GM19438 (cell line): ENCODE measurements around the gene GABRG3.

Source experiments
- ATAC-seq: cut with Tn5 transposase; IDR thresholded peaks from one replicate; pipeline ENCODE4 v1.9.1; 2021; ENCODE audit warnings: low read depth; ENCODE audit not compliant: unreplicated experiment

Gene GABRG3

GRCh38 chr15:27449941-27450340 lies 479.0 kb downstream of the GABRG3 start:
- ATAC-seq, result no peak

DNA sequence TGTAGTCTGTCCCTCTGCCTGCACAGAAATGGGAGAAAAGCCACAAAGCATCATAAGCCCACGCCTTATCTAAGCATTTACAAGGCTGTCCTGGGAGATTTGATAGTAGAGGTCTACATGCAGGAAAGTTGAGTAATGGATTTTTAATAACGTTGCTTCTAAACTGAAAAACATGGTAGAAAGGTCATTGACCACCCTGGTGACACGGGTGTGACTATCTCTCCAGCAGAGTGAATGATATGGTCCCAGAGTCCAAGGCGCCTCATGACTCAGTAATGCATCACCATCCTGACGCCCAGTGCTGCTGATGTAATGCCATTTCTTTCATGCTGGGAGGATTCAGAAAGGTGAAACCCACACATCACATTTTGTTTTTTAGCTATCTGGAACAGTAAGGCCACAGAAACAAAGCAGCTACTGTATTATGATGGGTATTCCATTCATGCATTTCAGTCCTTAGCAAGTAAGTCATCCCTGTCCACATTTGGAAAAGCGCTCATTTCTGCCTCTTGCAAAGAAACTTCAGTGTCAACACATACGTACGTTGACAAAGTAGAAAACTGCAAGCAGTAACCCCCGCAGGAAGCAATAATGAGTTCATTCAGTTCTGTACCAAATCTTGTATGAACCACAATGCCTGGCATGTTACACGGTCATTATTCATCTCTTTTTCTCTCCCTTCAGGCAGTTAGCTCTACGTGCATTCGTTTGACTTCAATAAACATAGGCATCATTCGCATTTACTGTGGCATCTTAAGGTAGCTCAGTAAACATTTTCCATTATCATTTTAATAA lies 483.5 kb downstream of the GABRG3 start:
- ATAC-seq, result no peak

GRCh38 chr15:27456807-27457206 lies 485.8 kb downstream of the GABRG3 start:
- ATAC-seq, result no peak

DNA sequence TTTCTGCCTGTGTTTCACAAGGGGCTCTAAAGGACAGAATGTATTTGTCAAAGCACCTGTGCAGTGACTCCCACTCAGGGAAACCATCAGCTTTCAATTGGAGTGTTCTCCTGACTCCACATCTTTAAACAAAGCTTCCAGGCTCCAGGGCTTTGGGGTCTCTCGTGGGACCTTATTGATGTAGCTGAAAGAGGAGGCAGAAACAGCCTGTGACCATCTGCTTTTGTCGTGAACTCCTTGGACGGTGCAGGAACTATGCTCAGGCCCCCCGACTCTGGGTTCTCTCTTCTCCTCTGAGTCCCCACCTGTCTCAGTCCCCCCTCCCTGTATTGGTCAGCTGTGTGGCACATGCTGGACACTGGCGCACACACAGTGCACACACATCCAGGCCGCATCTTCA lies 486.8 kb downstream of the GABRG3 start:
- ATAC-seq, result no peak

GRCh38 chr15:27458345-27459084 lies 487.5 kb downstream of the GABRG3 start:
- no peak for ATAC-seq

- ATAC-seq, result no peak
Measured at GRCh38 chr15:27459836-27460235, 488.9 kb downstream of the GABRG3 start.

GRCh38 chr15:27461181-27461580 lies 490.2 kb downstream of the GABRG3 start:
- ATAC-seq, result no peak

- no peak for ATAC-seq
Measured at GRCh38 chr15:27463525-27464088, 492.6 kb downstream of the GABRG3 start.

DNA sequence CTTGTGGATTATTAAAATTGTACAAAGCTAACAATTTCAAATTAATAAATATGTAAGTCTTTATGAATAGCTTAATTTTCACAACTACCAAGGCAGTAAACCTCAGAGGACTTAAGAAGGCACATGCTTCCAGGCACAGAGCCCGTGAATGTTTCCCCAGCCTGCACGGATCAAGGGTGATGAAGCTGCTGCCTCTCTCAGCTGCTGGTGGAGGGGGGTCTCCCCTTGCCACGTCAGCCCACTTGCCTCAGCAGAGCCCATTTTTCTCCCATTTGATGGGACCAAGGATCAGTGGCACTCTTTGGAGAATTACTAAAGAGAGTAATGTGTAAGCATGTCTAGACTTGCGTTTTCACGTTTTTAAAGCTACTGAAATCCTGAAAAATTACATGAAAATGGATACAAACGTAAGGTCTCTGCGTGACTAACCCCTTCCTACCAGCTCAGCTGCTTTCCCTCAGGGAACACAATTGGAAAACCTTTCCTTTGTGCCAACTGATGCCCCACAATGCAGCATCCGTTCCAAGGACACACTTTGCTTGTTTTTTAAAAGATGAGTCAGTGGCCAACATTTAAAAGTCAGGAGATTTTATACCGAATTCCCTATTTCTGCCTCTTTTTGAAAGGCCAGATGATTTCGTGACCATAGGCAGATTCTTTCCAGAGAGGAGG lies 494.1 kb downstream of the GABRG3 start:
- no peak for ATAC-seq

DNA sequence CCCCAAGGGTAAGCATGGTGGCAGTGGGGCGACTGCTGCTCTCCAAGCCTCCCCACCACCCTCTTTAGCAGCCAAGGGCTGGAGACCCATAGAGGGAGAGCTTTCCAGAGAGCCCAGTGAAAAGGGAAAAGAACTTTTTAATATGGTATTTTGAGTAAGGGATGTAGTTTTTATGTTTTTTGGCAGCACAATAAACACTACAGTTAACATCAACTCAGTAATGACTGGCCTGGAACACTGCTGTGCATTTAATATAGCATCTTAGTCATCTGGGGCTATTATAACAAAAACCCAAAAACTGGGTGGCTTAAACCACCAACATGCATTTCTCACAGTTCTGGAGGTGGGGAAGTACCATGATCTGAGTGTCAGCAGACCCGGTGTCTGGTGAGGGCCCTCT lies 495.8 kb downstream of the GABRG3 start:
- ATAC-seq, result no peak

GRCh38 chr15:27468151-27468591 lies 497.2 kb downstream of the GABRG3 start:
- ATAC-seq, result no peak

GRCh38 chr15:27473845-27474244 lies 502.9 kb downstream of the GABRG3 start:
- no peak for ATAC-seq

- ATAC-seq, result no peak
Measured at GRCh38 chr15:27475395-27475794, 504.4 kb downstream of the GABRG3 start.

GRCh38 chr15:27479296-27480140 lies 508.5 kb downstream of the GABRG3 start:
- no peak for ATAC-seq

- no peak for ATAC-seq
Measured at GRCh38 chr15:27480141-27480530, 509.2 kb downstream of the GABRG3 start.

DNA sequence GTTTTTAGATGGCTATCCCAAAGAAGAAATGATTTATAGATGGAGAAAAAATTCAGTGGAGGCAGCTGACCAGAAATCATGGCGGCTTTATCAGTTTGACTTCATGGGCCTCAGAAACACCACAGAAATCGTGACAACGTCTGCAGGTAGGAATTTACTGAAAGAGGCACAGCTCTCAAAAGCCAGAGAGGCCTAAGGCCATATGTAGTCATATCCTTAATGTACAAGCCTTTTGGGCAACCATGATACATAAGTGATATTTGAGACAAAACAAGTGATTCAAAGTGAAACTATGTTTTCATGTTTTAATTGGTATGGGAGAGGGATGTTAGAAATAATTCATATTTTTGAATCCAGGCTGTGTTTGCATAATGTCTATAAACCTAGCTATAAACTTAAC lies 509.7 kb downstream of the GABRG3 start:
- no peak for ATAC-seq

- ATAC-seq, result no peak
Measured at GRCh38 chr15:27481768-27482167, 510.8 kb downstream of the GABRG3 start.

GRCh38 chr15:27482287-27482686 lies 511.3 kb downstream of the GABRG3 start:
- ATAC-seq, result no peak

GRCh38 chr15:27483124-27483523 lies 512.1 kb downstream of the GABRG3 start:
- no peak for ATAC-seq

- no peak for ATAC-seq
Measured at GRCh38 chr15:27485265-27485664, 514.3 kb downstream of the GABRG3 start.
